GM10266 (cell line): Measurements from ENCODE around the gene BARX1.
"Not testable (repeated sequence)": the region's sequence is repeated elsewhere in the genome, so short reads cannot be mapped to it uniquely, and the experiment has no call there.

Experiments
- DNase-seq: peaks from one replicate; pipeline ENCODE4 v3.0.0; 2012; ENCODE audit errors: extremely low spot score
- TF ChIP-seq, protein P1 (sequence below): IDR thresholded peaks from 2 replicates; pipeline ENCODE4 v1.5.1; 2012; ENCODE audit warnings: mild to moderate bottlenecking, low read depth; ENCODE audit not compliant: control insufficient read depth, insufficient read depth; ENCODE audit errors: missing control alignments

Gene BARX1

DNA sequence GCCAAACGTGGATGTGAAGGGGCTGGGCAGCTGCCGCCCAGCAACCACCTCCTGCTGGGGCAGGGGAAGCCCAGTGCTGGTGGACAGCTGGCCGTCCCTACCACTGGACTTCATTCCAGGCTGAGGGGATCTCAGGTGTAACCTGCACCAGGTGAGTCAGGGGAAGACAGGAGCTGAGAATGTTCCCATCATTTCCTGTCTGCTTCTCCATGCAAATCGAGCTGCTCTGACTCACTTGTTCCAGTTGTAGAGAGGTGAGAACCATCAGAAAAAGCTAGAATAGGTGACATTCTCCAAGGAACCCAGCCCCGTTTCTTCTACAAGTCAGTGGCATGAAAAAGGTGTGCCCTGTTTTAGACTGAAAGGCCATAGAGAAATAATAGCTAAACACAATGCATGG lies 21.8 kb upstream of the BARX1 start:
- TF ChIP-seq, protein P1, sequence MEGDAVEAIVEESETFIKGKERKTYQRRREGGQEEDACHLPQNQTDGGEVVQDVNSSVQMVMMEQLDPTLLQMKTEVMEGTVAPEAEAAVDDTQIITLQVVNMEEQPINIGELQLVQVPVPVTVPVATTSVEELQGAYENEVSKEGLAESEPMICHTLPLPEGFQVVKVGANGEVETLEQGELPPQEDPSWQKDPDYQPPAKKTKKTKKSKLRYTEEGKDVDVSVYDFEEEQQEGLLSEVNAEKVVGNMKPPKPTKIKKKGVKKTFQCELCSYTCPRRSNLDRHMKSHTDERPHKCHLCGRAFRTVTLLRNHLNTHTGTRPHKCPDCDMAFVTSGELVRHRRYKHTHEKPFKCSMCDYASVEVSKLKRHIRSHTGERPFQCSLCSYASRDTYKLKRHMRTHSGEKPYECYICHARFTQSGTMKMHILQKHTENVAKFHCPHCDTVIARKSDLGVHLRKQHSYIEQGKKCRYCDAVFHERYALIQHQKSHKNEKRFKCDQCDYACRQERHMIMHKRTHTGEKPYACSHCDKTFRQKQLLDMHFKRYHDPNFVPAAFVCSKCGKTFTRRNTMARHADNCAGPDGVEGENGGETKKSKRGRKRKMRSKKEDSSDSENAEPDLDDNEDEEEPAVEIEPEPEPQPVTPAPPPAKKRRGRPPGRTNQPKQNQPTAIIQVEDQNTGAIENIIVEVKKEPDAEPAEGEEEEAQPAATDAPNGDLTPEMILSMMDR: no peak
- DNase-seq: no peak

DNA sequence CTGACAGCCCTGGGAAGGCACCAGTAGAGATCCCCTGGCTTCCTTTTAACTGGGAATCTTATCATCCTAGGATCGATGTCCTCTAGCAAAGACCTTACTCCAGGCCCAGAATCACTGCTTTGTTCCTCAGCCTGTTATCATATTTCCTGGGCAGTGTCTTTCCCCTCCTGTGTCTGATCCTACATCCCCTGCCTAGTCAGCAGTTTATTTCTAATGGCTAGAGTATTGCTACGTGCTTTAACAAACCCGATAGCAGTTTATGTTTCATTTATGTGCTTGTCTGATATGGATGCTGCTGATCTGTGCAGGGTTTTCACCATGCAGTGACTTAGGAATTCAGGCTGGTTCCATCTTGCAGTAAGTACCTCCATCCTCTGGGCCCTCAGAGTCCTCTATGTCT lies 20.9 kb upstream of the BARX1 start:
- no peak for DNase-seq

DNA sequence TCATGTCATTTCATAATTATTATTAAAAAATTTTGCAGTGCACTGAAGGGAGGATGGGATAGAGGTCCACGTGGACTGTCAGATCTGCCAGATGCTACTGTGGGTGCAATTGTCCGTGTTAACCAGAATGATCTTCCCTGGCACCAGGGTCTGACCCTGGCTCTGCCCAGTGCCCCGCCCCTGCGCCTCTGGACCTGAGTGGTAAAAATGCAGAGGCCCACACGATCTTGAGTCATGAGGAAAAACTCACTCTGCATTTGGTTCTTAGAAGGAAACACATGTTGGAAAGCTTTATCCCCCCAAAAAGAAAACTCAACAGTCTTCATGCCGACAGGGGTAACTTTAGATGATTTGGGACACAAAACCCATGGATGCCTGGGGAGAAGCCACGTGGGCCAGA lies 20.1 kb upstream of the BARX1 start:
- TF ChIP-seq, protein P1: no peak
- DNase-seq: no peak

More for the DNA sequence above, 20.9 kb upstream of the BARX1 start:
- TF ChIP-seq, protein P1: no peak

DNA sequence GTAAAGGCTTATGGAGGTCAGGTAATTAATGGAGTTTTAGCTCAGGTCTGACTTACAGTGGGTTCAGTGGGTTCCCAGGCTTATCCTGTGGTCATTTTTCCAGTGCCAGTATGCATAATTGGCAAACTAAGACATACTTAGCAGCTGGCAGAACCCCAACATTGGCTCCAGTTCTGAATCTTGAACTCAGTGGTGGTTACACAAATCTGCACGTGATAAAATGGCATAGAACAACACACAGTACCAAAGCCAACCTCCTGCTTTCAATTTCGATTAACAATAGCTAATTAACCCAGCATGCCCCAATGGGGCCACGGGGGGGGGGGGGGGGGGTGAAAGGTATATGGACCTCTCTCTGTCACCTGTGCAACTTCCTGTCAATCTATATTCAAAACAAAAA lies 19.0 kb upstream of the BARX1 start:
- TF ChIP-seq, protein P1: no peak
- DNase-seq: no peak

DNA sequence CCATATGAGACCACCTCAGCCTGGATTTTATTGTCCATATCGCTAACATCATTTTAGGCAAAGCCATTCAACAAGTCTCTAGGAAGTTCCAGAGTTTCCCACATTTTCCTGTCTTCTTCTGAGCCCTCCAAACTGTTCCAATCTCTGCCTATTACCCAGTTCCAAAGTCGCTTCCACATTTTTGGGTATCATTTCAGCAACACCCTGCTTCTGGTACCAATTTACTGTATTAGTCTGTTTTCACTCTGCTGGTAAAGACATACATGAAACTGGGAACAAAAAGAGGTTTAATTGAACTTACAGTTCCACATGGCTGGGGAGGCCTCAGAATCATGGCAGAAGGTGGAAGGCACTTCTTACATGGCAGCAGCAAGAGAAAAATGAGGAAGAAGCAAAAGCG lies 17.5 kb upstream of the BARX1 start:
- DNase-seq: not testable (repeated sequence)

DNA sequence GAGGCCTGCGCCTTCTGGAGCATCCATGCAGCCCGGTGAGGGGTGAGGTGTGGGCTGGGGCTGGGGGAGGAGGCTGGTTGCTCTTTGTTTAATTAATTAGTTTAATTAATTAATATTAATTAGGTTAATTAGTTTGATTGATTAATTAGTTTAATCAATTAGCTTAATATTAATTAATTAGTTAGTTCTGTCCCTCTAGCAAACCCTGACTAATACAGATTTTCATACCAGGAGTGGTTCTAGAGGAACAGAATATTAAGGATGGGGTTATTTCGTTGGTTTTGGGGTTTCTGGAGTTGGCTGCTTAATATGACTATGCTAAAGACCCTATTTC lies 14.1 kb upstream of the BARX1 start:
- no peak for DNase-seq
- TF ChIP-seq, protein P1: no peak

DNA sequence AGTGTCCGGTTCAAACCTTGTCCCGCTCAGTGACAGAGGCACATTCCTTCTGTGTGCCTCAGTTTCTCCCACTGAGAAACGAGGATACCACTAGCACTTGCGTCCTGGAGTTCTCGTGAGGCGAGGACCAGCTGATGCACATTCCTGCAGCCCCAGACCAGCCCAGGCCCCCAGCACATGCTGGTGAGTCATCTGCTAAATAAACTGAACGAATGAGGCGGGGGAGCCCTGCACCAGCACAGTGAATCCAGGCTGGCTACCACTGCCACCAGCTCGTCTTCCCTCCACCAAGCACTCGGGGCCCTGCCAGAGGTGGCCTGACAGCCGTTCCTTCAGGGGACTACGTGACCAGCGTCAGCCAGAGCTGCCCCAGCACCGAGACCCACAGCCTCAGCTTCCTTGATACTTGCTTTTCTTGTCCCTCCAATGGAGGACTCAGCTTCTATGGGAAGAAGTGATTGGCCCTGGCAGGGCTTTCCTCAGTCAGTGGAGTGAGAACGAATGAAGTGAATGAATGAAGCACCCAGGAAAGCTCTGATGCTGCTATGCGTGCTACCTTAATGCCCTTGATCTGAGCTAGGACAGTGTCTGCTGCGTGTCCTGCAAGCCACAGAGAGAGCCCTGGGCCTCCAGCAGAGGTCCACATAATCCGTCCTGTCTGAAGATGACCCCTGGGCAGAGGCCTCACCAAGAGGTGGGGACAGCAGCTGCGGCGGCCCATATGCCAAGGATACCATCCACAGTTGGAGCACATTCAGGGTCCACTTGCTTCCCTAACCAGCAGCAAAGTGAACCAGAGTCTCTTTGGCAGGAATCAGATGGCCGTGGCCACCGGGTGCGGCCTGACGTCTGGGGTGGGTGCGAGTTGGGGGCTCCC lies 13.5 kb upstream of the BARX1 start:
- TF ChIP-seq, protein P1: no peak

More for the DNA sequence above, 13.5 kb upstream of the BARX1 start:
- no peak for DNase-seq
